Endothelial cell of umbilical vein (primary cell): ENCODE results near the gene TECPR2. TPM values are rescaled to one million over a fixed set of nuclear protein-coding genes. Genes with fewer than 3 reads are reported as not detected.

ENCODE experiments used
- BruUV-seq: library from RNA; stranded (reverse); fragments of 400-500 nt; replicated peaks from 2 replicates; lab custom pipeline; 2021; lab: Mats Ljungman, UMichigan
- CTCF ChIA-PET: fragments of 300-600, 350-600 bp; sonication (Branson Sonifier 250); formaldehyde crosslinking; loops from one replicate; lab custom pipeline; 2021; ENCODE audit warnings: antibody characterized with exemption, inconsistent platforms; lab: Charles Lee
- POLR2A ChIA-PET: fragments of 300-600, 350-600 bp; sonication (Branson Sonifier 250); formaldehyde crosslinking; loops from one replicate; lab custom pipeline; 2021; ENCODE audit warnings: antibody characterized with exemption, inconsistent platforms; lab: Charles Lee
- DNase-seq: peaks from one replicate; pipeline ENCODE4 v3.0.0-alpha.2; 2011; ENCODE audit warnings: low read depth, low spot score
- FAIRE-seq: peaks from 2 replicates; lab custom pipeline; 2011; peaks lifted over from hg19 to GRCh38; lab: Jason Lieb, UNC
- H2AFZ ChIP-seq: 2 replicates; pipeline ENCODE4 v1.6.0; 2012; ENCODE audit warnings: low read depth, low read length, control low read depth, inconsistent platforms
- H3K27ac ChIP-seq: 2 replicates; pipeline ENCODE4 v1.5.1; 2011; ENCODE audit warnings: low read depth, mild to moderate bottlenecking, control low read depth, low read length, moderate library complexity; ENCODE audit not compliant: insufficient read depth
- H3K27me3 ChIP-seq, 2 experiments: 2 replicates each; pipeline versions ENCODE4 v1.6.0 to v1.6.1; 2011; ENCODE audit warnings: low read length in 2 of 2, mixed read lengths in 1 of 2; ENCODE audit not compliant: control insufficient read depth in 2 of 2, insufficient read depth in 2 of 2
- H3K36me3 ChIP-seq, 2 experiments: 2 replicates in 1 of 2; 3 replicates in 1 of 2; pipeline ENCODE4 v1.5.1; 2011; ENCODE audit warnings: low read length in 2 of 2, mild to moderate bottlenecking in 1 of 2, moderate library complexity in 1 of 2; ENCODE audit not compliant: control insufficient read depth in 2 of 2, insufficient read depth in 2 of 2; ENCODE audit errors: extremely low read depth in 1 of 2
- H3K4me1 ChIP-seq: 3 replicates; pipeline ENCODE4 v1.5.1; 2011; ENCODE audit warnings: mild to moderate bottlenecking, low read length; ENCODE audit not compliant: control insufficient read depth, insufficient read depth; ENCODE audit errors: extremely low read depth
- H3K4me2 ChIP-seq: 2 replicates; pipeline ENCODE4 v1.6.1; 2011; ENCODE audit warnings: low read length, control low read depth, mixed read lengths; ENCODE audit not compliant: insufficient read depth
- H3K4me3 ChIP-seq, 3 experiments: fragments of 200-600 bp in 1 of 3; sonication (generic), shearing (Covaris generic) in 1 of 3; replicated peaks in 1 of 3; 2 replicates each; pipeline ENCODE4 v1.5.1; 2011 to 2016; ENCODE audit warnings: control low read depth in 3 of 3, low read length in 3 of 3, mild to moderate bottlenecking in 2 of 3, inconsistent platforms in 1 of 3, low read depth in 1 of 3, moderate library complexity in 1 of 3; ENCODE audit not compliant: insufficient read depth in 1 of 3
- H3K79me2 ChIP-seq: 2 replicates; pipeline ENCODE4 v1.6.0; 2012; ENCODE audit warnings: low read length, inconsistent platforms; ENCODE audit not compliant: control insufficient read depth, insufficient read depth
- H3K9ac ChIP-seq: replicated peaks from 2 replicates; pipeline ENCODE3; 2011; ENCODE audit warnings: low read length, control low read depth; ENCODE audit not compliant: insufficient read depth; ENCODE audit errors: extremely low read depth
- H3K9me1 ChIP-seq: replicated peaks from 3 replicates; pipeline ENCODE4 v1.6.0; 2011; ENCODE audit warnings: mild to moderate bottlenecking, low read length; ENCODE audit not compliant: control insufficient read depth, insufficient read depth; ENCODE audit errors: extremely low read depth
- H3K9me3 ChIP-seq: replicated peaks from 2 replicates; pipeline ENCODE4 v1.5.1; 2012; ENCODE audit warnings: low read length, inconsistent platforms; ENCODE audit not compliant: control insufficient read depth, insufficient read depth
- H4K20me1 ChIP-seq: replicated peaks from 2 replicates; pipeline ENCODE3; 2011; ENCODE audit warnings: mild to moderate bottlenecking, low read length; ENCODE audit not compliant: control insufficient read depth, insufficient read depth; ENCODE audit errors: extremely low read depth
- EZH2 ChIP-seq: IDR thresholded peaks from 2 replicates; pipeline ENCODE4 v1.6.1; 2012; ENCODE audit warnings: borderline replicate concordance, low read depth, mild to moderate bottlenecking, moderate library complexity, low read length, inconsistent platforms; ENCODE audit not compliant: severe bottlenecking
- FOS ChIP-seq: IDR thresholded peaks from 2 replicates; pipeline ENCODE4 v1.6.1; 2011; ENCODE audit warnings: mild to moderate bottlenecking, low read length, moderate library complexity, borderline replicate concordance; ENCODE audit not compliant: insufficient read depth
- GATA2 ChIP-seq: IDR thresholded peaks from 2 replicates; pipeline ENCODE4 v1.7.0; 2011; ENCODE audit warnings: low read depth, mild to moderate bottlenecking, moderate library complexity, mixed read lengths, low read length; ENCODE audit not compliant: insufficient read length, insufficient read depth
- JUN ChIP-seq: IDR thresholded peaks from 2 replicates; pipeline ENCODE4 v1.6.1; 2011; ENCODE audit warnings: borderline replicate concordance, low read depth; ENCODE audit not compliant: insufficient read length, insufficient read depth
- MYC ChIP-seq: IDR thresholded peaks from one replicate; pipeline ENCODE4 v1.6.1; 2011; ENCODE audit warnings: mild to moderate bottlenecking, low read depth, low read length
- POLR2A ChIP-seq: IDR thresholded peaks from 2 replicates; pipeline ENCODE4 v1.6.1; 2012; ENCODE audit warnings: low read depth, mild to moderate bottlenecking, control low read depth, low read length
- POLR2AphosphoS5 ChIP-seq: IDR thresholded peaks from 2 replicates; pipeline ENCODE4 v1.6.1; 2012; ENCODE audit warnings: low read depth, mild to moderate bottlenecking, control low read depth, low read length, moderate library complexity; ENCODE audit not compliant: insufficient read depth
- dilution Hi-C: fragments of 300-500 bp; cut with MboI; formaldehyde crosslinking; loops from one replicate; pipeline ENCODE4 v1.15.0; 2019; ENCODE audit warnings: low sequenced_read_pairs; ENCODE audit not compliant: extremely low pct_ligation_motif_present
- intact Hi-C: fragments of 100-400 bp; cut with micrococcal nuclease; formaldehyde crosslinking; loops from one replicate; pipeline ENCODE4 v1.10.0; 2022
- polyA plus RNA-seq, 4 experiments: library from polyadenylated mRNA; depleted of rRNA in 3 of 4; stranded (reverse) in 3 of 4; unstranded in 1 of 4; fragments of >200 nt; gene quantifications; 2 replicates each; pipeline versions ENCODE4 v1.2.1 to v1.2.3, GENCODE V29; 2011 to 2012; ENCODE audit warnings: missing spikeins in 1 of 4
- total RNA-seq: library from RNA; stranded (reverse); gene quantifications from 2 replicates; pipeline ENCODE4 v1.2.3, GENCODE V29; 2021
- TF ChIP-seq, protein P1 (sequence below): IDR thresholded peaks from 2 replicates; pipeline ENCODE4 v1.6.1; 2011; ENCODE audit not compliant: insufficient read depth, insufficient read length
- TF ChIP-seq, protein P2 (sequence below), 2 donors: IDR thresholded peaks; 1 replicate in 1 of 2; 2 replicates in 1 of 2; pipeline ENCODE4 v1.5.1; 2011; ENCODE audit warnings: low read length in 2 of 2, mild to moderate bottlenecking in 2 of 2, moderate library complexity in 2 of 2, control low read depth in 1 of 2, inconsistent platforms in 1 of 2, low read depth in 1 of 2; ENCODE audit not compliant: insufficient read depth in 1 of 2; ENCODE audit errors: extremely low read depth in 1 of 2

TECPR2 gene
- total and polyA plus RNA-seq, 2 donors (not counting 3 experiments of a cell fraction or from before 2014, with no cell fraction given): 8.9 to 21.5 TPM

DNA sequence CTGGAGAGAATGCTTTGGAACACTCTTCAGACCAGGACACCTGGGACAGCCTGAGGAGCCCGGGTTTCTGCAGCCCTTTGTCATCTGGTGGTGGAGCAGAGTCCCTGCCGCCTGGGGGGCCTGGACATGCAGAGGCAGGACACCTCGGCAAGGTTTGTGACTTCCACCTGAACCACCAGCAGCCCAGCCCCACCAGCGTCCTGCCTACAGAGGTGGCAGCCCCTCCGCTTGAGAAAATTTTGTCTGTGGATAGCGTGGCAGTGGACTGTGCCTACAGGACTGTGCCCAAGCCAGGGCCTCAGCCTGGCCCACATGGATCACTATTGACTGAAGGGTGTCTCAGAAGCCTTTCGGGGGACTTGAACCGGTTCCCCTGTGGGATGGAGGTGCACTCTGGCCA lies 21.2 kb upstream of the TECPR2 start:
- Histone ChIP-seq H3K9me1 (no peaks in the 10 kb centered on the region), H3K36me3 (peaks cover 3 to 27% of the 10 kb centered on the region in 2 experiments), H3K9ac (no peak overlapping the region), H3K27me3 (no peaks in the 10 kb centered on the region), H3K4me3 (no peak overlapping the region), H3K27ac (no peak overlapping the region), H4K20me1 (no peaks in the 10 kb centered on the region), H3K4me2 (no peak overlapping the region), H3K9me3 (no peaks in the 10 kb centered on the region), H3K79me2 (no peaks in the 10 kb centered on the region), H2AFZ (no peak overlapping the region), H3K4me1 (no peaks in the 10 kb centered on the region)
- ChIA-PET POLR2A (no interaction called here), CTCF (interaction anchor here (1.2 kb wide), 1 partner anchor 25 kb away, joined by 3 read pairs; no protein-coding TSS in a partner anchor)
- dilution Hi-C loops: no loop called here
- FAIRE-seq (no peak), DNase-seq (no peak)
- TF ChIP-seq EZH2 (no peak), MYC (no peak), FOS (no peak), POLR2AphosphoS5 (no peak), JUN (no peak), POLR2A (no peak), GATA2 (no peak)
- TF ChIP-seq, protein P1, sequence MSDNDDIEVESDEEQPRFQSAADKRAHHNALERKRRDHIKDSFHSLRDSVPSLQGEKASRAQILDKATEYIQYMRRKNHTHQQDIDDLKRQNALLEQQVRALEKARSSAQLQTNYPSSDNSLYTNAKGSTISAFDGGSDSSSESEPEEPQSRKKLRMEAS: no peak
- TF ChIP-seq, protein P2, sequence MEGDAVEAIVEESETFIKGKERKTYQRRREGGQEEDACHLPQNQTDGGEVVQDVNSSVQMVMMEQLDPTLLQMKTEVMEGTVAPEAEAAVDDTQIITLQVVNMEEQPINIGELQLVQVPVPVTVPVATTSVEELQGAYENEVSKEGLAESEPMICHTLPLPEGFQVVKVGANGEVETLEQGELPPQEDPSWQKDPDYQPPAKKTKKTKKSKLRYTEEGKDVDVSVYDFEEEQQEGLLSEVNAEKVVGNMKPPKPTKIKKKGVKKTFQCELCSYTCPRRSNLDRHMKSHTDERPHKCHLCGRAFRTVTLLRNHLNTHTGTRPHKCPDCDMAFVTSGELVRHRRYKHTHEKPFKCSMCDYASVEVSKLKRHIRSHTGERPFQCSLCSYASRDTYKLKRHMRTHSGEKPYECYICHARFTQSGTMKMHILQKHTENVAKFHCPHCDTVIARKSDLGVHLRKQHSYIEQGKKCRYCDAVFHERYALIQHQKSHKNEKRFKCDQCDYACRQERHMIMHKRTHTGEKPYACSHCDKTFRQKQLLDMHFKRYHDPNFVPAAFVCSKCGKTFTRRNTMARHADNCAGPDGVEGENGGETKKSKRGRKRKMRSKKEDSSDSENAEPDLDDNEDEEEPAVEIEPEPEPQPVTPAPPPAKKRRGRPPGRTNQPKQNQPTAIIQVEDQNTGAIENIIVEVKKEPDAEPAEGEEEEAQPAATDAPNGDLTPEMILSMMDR (IDR thresholded peaks at IDR 0.05; ENCODE audit: extremely low read depth in 1 of 2, insufficient read depth in 1 of 2, low read depth in 1 of 2, low read length in 2 of 2): no peak
- BruUV-seq: no TSS peak
- intact Hi-C loops: no loop called here
